GM12878 (cell line): ENCODE data around the gene CMTM2. TPM values are rescaled to one million over a fixed set of nuclear protein-coding genes. Genes with fewer than 3 reads are reported as not detected.
"Not testable (repeated sequence)": the region's sequence is repeated elsewhere in the genome, so short reads cannot be mapped to it uniquely, and the experiment has no call there.

Source experiments
- ATAC-seq: fragments of 200-7000 bp; cut with Tn5 transposase; 3 replicates; pipeline ENCODE4 v1.9.1; 2020; ENCODE audit warnings: mild to moderate bottlenecking, moderate library complexity
- BruUV-seq: library from RNA; stranded (reverse); fragments of 400-500 nt; replicated peaks from 2 replicates; lab custom pipeline; 2021; lab: Mats Ljungman, UMichigan
- CTCF ChIA-PET: fragments of 300-600 bp; sonication (Branson Sonifier 250); formaldehyde crosslinking; extraction: SDS; loops from one replicate; lab custom pipeline; 2021; ENCODE audit warnings: inconsistent platforms; lab: Yijun Ruan, JAX
- POLR2A ChIA-PET: fragments of 350-600 bp; formaldehyde crosslinking; extraction: SDS; loops from one replicate; lab custom pipeline; 2021; ENCODE audit warnings: inconsistent platforms; lab: Charles Lee
- RAD21 ChIA-PET: fragments of 300-600 bp; sonication (Branson Sonifier 250); formaldehyde crosslinking; loops from one replicate; lab custom pipeline; 2023; ENCODE audit warnings: antibody characterized with exemption; ENCODE audit not compliant: unreplicated experiment; lab: Charles Lee
- SMC1A ChIA-PET: fragments of 300-600 bp; sonication (Branson Sonifier 250); formaldehyde crosslinking; loops from one replicate; lab custom pipeline; 2023; ENCODE audit not compliant: unreplicated experiment, uncharacterized antibody; lab: Charles Lee
- DNase-seq: peaks from one replicate; pipeline ENCODE4 v3.0.0-alpha.2; 2011; ENCODE audit warnings: low read depth, low spot score
- FAIRE-seq: peaks from 3 replicates; lab custom pipeline; 2011; peaks lifted over from hg19 to GRCh38; lab: Jason Lieb, UNC
- H2AFZ ChIP-seq: 2 replicates; pipeline ENCODE4 v1.6.0; 2011; ENCODE audit warnings: low read depth, low read length, control low read depth; ENCODE audit not compliant: control insufficient read depth
- H3K27ac ChIP-seq: 2 replicates; pipeline ENCODE4 v1.5.1; 2011; ENCODE audit warnings: control low read depth; ENCODE audit not compliant: control insufficient read depth, insufficient read depth
- H3K27me3 ChIP-seq, 2 experiments: replicated peaks in 1 of 2; 2 replicates each; pipeline versions ENCODE4 v1.6.0 to v1.6.1; 2011; ENCODE audit warnings: low read length in 1 of 2; ENCODE audit not compliant: control insufficient read depth in 2 of 2, insufficient read depth in 2 of 2
- H3K36me3 ChIP-seq, 2 experiments: 2 replicates each; pipeline ENCODE4 v1.5.1; 2011; ENCODE audit warnings: low read length in 1 of 2; ENCODE audit not compliant: control insufficient read depth in 2 of 2, insufficient read depth in 2 of 2
- H3K4me1 ChIP-seq: 2 replicates; pipeline ENCODE4 v1.6.1; 2011; ENCODE audit warnings: mild to moderate bottlenecking, low read length, moderate library complexity, mixed read lengths; ENCODE audit not compliant: control insufficient read depth, insufficient read depth
- H3K4me2 ChIP-seq: 2 replicates; pipeline ENCODE4 v1.6.0; 2011; ENCODE audit warnings: control low read depth; ENCODE audit not compliant: control insufficient read depth, insufficient read depth
- H3K4me3 ChIP-seq: fragments of 200-600 bp; sonication (generic); 2 replicates; pipeline ENCODE4 v1.5.1; 2016
- H3K79me2 ChIP-seq: 2 replicates; pipeline ENCODE4 v1.6.0; 2011; ENCODE audit warnings: low read length; ENCODE audit not compliant: control insufficient read depth, insufficient read depth
- H3K9ac ChIP-seq: 2 replicates; pipeline ENCODE4 v1.8.0; 2011; ENCODE audit warnings: low read length, control low read depth, mixed read lengths; ENCODE audit not compliant: control insufficient read depth, insufficient read depth
- H3K9me3 ChIP-seq: replicated peaks from 3 replicates; pipeline ENCODE4 v1.5.1; 2011; ENCODE audit warnings: mild to moderate bottlenecking, low read length; ENCODE audit not compliant: control insufficient read depth, insufficient read depth
- H4K20me1 ChIP-seq: 2 replicates; pipeline ENCODE4 v1.6.0; 2011; ENCODE audit not compliant: control insufficient read depth, insufficient read depth
- CUX1 ChIP-seq: IDR thresholded peaks from 2 replicates; pipeline ENCODE4 v1.6.1; 2012; ENCODE audit warnings: improper control_type of control experiment, low read depth, low read length; ENCODE audit not compliant: insufficient replicate concordance
- IKZF2 ChIP-seq, 2 experiments: fragments of 450-650 bp; IDR thresholded peaks; 2 replicates each; pipeline ENCODE4 v1.6.1; 2017; ENCODE audit warnings: mild to moderate bottlenecking in 2 of 2, moderate library complexity in 2 of 2
- MYC ChIP-seq: IDR thresholded peaks from 2 replicates; pipeline ENCODE4 v1.6.1; 2011; ENCODE audit warnings: mild to moderate bottlenecking, low read length, moderate library complexity, inconsistent platforms; ENCODE audit not compliant: insufficient read depth, insufficient replicate concordance, insufficient read length, severe bottlenecking
- RELB ChIP-seq: fragments of 450-650 bp; IDR thresholded peaks from 2 replicates; pipeline ENCODE4 v1.6.1; 2017; ENCODE audit warnings: low read depth, mild to moderate bottlenecking, moderate library complexity
- whole genome bisulfite sequencing: methylation state at CpG from one replicate; pipeline ENCODE4 v1.1.6; 2016; ENCODE audit warnings: low lambda C conversion rate; ENCODE audit not compliant: insufficient replicate concordance, insufficient coverage; ENCODE audit errors: missing lambda C conversion rate; 5-methylcytosine and 5-hydroxymethylcytosine counted together
- in situ Hi-C: fragments of 300-500 bp; cut with MboI; formaldehyde crosslinking; loops from 9 replicates; pipeline ENCODE4 v1.14.3; 2018; ENCODE audit warnings: mixed read lengths
- intact Hi-C: fragments of 100-400 bp; cut with micrococcal nuclease; formaldehyde crosslinking; loops from one replicate; pipeline ENCODE4 v1.14.2; 2022; ENCODE audit not compliant: unreplicated experiment
- polyA plus RNA-seq, 11 experiments: library from polyadenylated mRNA; depleted of rRNA in 4 of 11; unstranded in 6 of 11; stranded (reverse) in 5 of 11; fragments of >200 nt; fragmentation: Nextera tagmentation in 4 of 11; fragmentation: Illumina TruSeq in 1 of 11; extraction: Ambion mirVana in 4 of 11; extraction: Trizol in 1 of 11; gene quantifications; 1 replicate in 1 of 11; 2 replicates in 10 of 11; pipeline versions ENCODE4 v1.2.1 to v1.2.3, GENCODE V29; 2011 to 2016; ENCODE audit warnings: inconsistent platforms in 2 of 11, missing spikeins in 2 of 11, low read depth in 1 of 11
- total RNA-seq, 4 experiments: library from RNA; depleted of rRNA in 3 of 4; stranded (reverse); fragments of >200 nt in 3 of 4; fragmentation: Illumina TruSeq in 1 of 4; extraction: Trizol in 1 of 4; gene quantifications; 2 replicates each; pipeline versions ENCODE4 v1.2.1 to v1.2.3, GENCODE V29; 2013 to 2021
- TF ChIP-seq, protein P1 (sequence below): fragments of 150-350 bp; IDR thresholded peaks from 2 replicates; pipeline ENCODE4 v1.6.1; 2016; ENCODE audit warnings: low read depth, low read length

CMTM2 gene
- total and polyA plus RNA-seq, 10 of the 15 experiments (the other 5 are each of a cell fraction or from before 2014, with no cell fraction given) = 0.26 to 0.34 TPM; not detected in 8

DNA sequence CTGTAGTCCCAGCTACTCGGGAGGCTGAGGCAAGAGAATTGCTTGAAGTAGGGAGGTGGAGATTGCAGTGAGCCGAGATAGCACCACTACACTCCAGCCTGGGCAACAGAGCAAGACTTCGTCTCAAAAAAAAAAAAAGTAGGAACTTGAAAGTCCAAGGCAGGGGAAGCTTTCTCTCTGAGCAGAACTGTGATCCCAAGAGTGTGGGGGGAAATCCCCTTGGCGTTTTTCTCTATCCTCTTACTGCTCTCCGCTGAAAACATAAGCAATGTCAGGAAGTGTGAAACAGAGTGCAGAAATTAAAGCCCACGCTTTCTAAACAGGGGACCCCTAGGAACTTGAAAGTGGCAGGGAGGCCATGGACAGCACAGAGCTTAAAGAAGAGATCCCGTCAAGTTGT, 15.5 kb downstream of the CMTM2 start (continued):
- TF ChIP-seq RELB (peak; percentile 30; the same call in 1 of the 2 replicates), MYC (no peak), IKZF2 (IDR thresholded peaks at IDR 0.05) (peak in 1 of 2 experiments; percentile 20; a peak in 1 of 4 replicates), CUX1 (no peak)
- TF ChIP-seq, protein P1, sequence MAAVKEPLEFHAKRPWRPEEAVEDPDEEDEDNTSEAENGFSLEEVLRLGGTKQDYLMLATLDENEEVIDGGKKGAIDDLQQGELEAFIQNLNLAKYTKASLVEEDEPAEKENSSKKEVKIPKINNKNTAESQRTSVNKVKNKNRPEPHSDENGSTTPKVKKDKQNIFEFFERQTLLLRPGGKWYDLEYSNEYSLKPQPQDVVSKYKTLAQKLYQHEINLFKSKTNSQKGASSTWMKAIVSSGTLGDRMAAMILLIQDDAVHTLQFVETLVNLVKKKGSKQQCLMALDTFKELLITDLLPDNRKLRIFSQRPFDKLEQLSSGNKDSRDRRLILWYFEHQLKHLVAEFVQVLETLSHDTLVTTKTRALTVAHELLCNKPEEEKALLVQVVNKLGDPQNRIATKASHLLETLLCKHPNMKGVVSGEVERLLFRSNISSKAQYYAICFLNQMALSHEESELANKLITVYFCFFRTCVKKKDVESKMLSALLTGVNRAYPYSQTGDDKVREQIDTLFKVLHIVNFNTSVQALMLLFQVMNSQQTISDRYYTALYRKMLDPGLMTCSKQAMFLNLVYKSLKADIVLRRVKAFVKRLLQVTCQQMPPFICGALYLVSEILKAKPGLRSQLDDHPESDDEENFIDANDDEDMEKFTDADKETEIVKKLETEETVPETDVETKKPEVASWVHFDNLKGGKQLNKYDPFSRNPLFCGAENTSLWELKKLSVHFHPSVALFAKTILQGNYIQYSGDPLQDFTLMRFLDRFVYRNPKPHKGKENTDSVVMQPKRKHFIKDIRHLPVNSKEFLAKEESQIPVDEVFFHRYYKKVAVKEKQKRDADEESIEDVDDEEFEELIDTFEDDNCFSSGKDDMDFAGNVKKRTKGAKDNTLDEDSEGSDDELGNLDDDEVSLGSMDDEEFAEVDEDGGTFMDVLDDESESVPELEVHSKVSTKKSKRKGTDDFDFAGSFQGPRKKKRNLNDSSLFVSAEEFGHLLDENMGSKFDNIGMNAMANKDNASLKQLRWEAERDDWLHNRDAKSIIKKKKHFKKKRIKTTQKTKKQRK = no peak

- ChIA-PET SMC1A (interaction anchor here (1.2 to 1.7 kb wide), 2 partner anchors 10 to 49 kb away, joined by 3 to 5 read pairs; no protein-coding TSS in a partner anchor), CTCF (interaction anchor here (0.6 to 1.7 kb wide), 7 partner anchors 12 to 144 kb away, joined by 3 to 7 read pairs (median 4); no protein-coding TSS in a partner anchor)
- H4K20me1 ChIP-seq, H3K9ac ChIP-seq, ATAC-seq, intact Hi-C loops, RAD21 ChIA-PET, FAIRE-seq, H3K36me3 ChIP-seq, BruUV-seq, H3K4me2 ChIP-seq, H3K27me3 ChIP-seq, H2AFZ ChIP-seq, in situ Hi-C loops, DNase-seq, POLR2A ChIA-PET, H3K27ac ChIP-seq, H3K79me2 ChIP-seq, H3K4me3 ChIP-seq: not testable (repeated sequence)
- 100% methylated on average over 4 of the region's 4 CpGs for WGBS
- Histone ChIP-seq H3K4me1 (peaks cover 12% of the 10 kb centered on the region), H3K9me3 (peaks cover 10% of the 10 kb centered on the region; the same call in 2 of the 3 replicates)
Observed at GRCh38 chr16:66596559-66596958, 17.3 kb downstream of the CMTM2 start.
